GM23248 (cell line): Measurements from ENCODE around the gene DSEL. TPM values are rescaled to one million over a fixed set of nuclear protein-coding genes. Genes with fewer than 3 reads are reported as not detected.

Experiments used
- DNase-seq: peaks from one replicate; pipeline ENCODE4 v3.0.0-alpha.2; 2015
- H2AFZ ChIP-seq: fragments of 200-600 bp; sonication (generic); 2 replicates; pipeline ENCODE4 v1.6.1; 2016; ENCODE audit warnings: antibody characterized with exemption
- H3F3A ChIP-seq: fragments of 200-600 bp; sonication (generic); 2 replicates; pipeline ENCODE4 v1.6.1; 2016; ENCODE audit warnings: mild to moderate bottlenecking, antibody characterized with exemption, mixed run types; ENCODE audit not compliant: insufficient read depth
- H3K27ac ChIP-seq: fragments of 200-600 bp; sonication (generic); 2 replicates; pipeline ENCODE4 v1.5.1; 2016; ENCODE audit warnings: mild to moderate bottlenecking
- H3K27me3 ChIP-seq: fragments of 200-600 bp; sonication (generic); replicated peaks from 2 replicates; pipeline ENCODE4 v1.6.1; 2016; ENCODE audit warnings: mild to moderate bottlenecking; ENCODE audit not compliant: insufficient read depth
- H3K36me3 ChIP-seq: fragments of 200-600 bp; sonication (generic); 2 replicates; pipeline ENCODE4 v1.6.1; 2016; ENCODE audit warnings: low read depth, mild to moderate bottlenecking
- H3K4me1 ChIP-seq: fragments of 200-600 bp; sonication (generic); 2 replicates; pipeline ENCODE4 v1.6.1; 2016; ENCODE audit warnings: mild to moderate bottlenecking; ENCODE audit not compliant: insufficient read depth
- H3K4me2 ChIP-seq: fragments of 200-600 bp; sonication (generic); one replicate; pipeline ENCODE4 v1.6.1; 2016; ENCODE audit warnings: mild to moderate bottlenecking; ENCODE audit not compliant: unreplicated experiment
- H3K4me3 ChIP-seq: fragments of 200-600 bp; sonication (generic); 2 replicates; pipeline ENCODE4 v1.5.1; 2016; ENCODE audit warnings: mild to moderate bottlenecking
- H3K79me2 ChIP-seq: fragments of 200-600 bp; sonication (generic); 2 replicates; pipeline ENCODE4 v1.6.1; 2016; ENCODE audit warnings: mild to moderate bottlenecking; ENCODE audit not compliant: insufficient read depth
- H3K9ac ChIP-seq: fragments of 200-600 bp; sonication (generic); 2 replicates; pipeline ENCODE4 v1.6.1; 2016; ENCODE audit warnings: mild to moderate bottlenecking
- H3K9me2 ChIP-seq: fragments of 200-600 bp; sonication (generic); 2 replicates; pipeline ENCODE4 v1.6.1; 2016; ENCODE audit warnings: mixed run types, mild to moderate bottlenecking, moderate library complexity; ENCODE audit not compliant: insufficient read depth
- H3K9me3 ChIP-seq: fragments of 200-600 bp; sonication (generic); one replicate; pipeline ENCODE4 v1.6.1; 2017; ENCODE audit warnings: low read depth
- H4K20me1 ChIP-seq: fragments of 200-600 bp; sonication (generic); 2 replicates; pipeline ENCODE4 v1.6.0; 2016; ENCODE audit not compliant: insufficient read depth
- EZH2 ChIP-seq: fragments of 200-600 bp; sonication (generic); IDR thresholded peaks from 2 replicates; pipeline ENCODE4 v1.6.1; 2018; ENCODE audit warnings: antibody characterized with exemption, mild to moderate bottlenecking; ENCODE audit not compliant: insufficient read depth, poor library complexity, severe bottlenecking
- EZH2phosphoT487 ChIP-seq: fragments of 200-600 bp; sonication (generic); IDR thresholded peaks from 2 replicates; pipeline ENCODE4 v1.6.1; 2018; ENCODE audit warnings: antibody characterized with exemption, moderate library complexity, mild to moderate bottlenecking, low read depth; ENCODE audit not compliant: insufficient read depth
- WGBS, 2 experiments: methylation state at CpG; one replicate each; pipeline ENCODE4 v1.1.6; 2015 to 2017; ENCODE audit warnings: low lambda C conversion rate in 2 of 2, low coverage in 1 of 2; ENCODE audit errors: missing lambda C conversion rate in 2 of 2; 5-methylcytosine and 5-hydroxymethylcytosine counted together
- in situ Hi-C: fragments of 300-500 bp; cut with MboI; formaldehyde crosslinking; loops from 2 replicates; pipeline ENCODE4 v1.15.0; 2020
- polyA plus RNA-seq: library from polyadenylated mRNA; unstranded; fragments of >200 nt; fragmentation: Nextera tagmentation; extraction: Ambion mirVana; gene quantifications from 2 replicates; pipeline ENCODE4 v1.2.1, GENCODE V29; 2016
- total RNA-seq: library from RNA; depleted of rRNA; stranded (reverse); fragments of >200 nt; shearing (Covaris generic); gene quantifications from 2 replicates; pipeline ENCODE4 v1.2.3, GENCODE V29; 2014

The DSEL gene
- total and polyA plus RNA-seq, 2 experiments from 2014 or later: 36.8 to 132 TPM

- H3K4me3 ChIP-seq: no peak overlapping the region
- no peak overlapping the region for H3K27ac ChIP-seq
- H3K27me3 ChIP-seq: no peaks in the 10 kb centered on the region
- H2AFZ ChIP-seq: no peak overlapping the region
- H3K9me3 ChIP-seq: no peaks in the 10 kb centered on the region
- DNase-seq: no peak
- H3K4me1 ChIP-seq: peaks cover 16% of the 10 kb centered on the region
- H3K4me2 ChIP-seq: no peak overlapping the region
- H3K79me2 ChIP-seq: peaks cover 31% of the 10 kb centered on the region
- WGBS, 2 experiments: 100% methylated on average over 1 of the region's 1 CpG
- in situ Hi-C loops: no loop called here
- H3K9me2 ChIP-seq: no peaks in the 10 kb centered on the region
- H4K20me1 ChIP-seq: no peaks in the 10 kb centered on the region
- TF ChIP-seq EZH2phosphoT487: no peak
- TF ChIP-seq EZH2: no peak
- H3F3A ChIP-seq: peaks cover 77% of the 10 kb centered on the region
- H3K9ac ChIP-seq: no peak overlapping the region
- peaks cover 7% of the 10 kb centered on the region; the same call in 1 of the 2 replicates for H3K36me3 ChIP-seq
Observed at GRCh38 chr18:67504739-67505138, 11.8 kb downstream of the DSEL start.

- WGBS, 2 experiments: 67 to 76% methylated on average over 3 of the region's 3 CpGs
- no peak overlapping the region for H3K9ac ChIP-seq
Observed at GRCh38 chr18:67500522-67501205, 15.9 kb downstream of the DSEL start.

GRCh38 chr18:67496469-67496868, 20.1 kb downstream of the DSEL start:
- no peak overlapping the region for H2AFZ ChIP-seq
- peaks cover 13% of the 10 kb centered on the region; the same call in 1 of the 2 replicates for H3K79me2 ChIP-seq
- no peaks in the 10 kb centered on the region for H3K9me2 ChIP-seq
- H3K9ac ChIP-seq: no peak overlapping the region
- no peak overlapping the region for H3K4me2 ChIP-seq
- no peaks in the 10 kb centered on the region; the same call in none of the 2 replicates for H3K36me3 ChIP-seq
- H3K9me3 ChIP-seq: no peaks in the 10 kb centered on the region
- no peak for DNase-seq
- 81 to 84% methylated on average over 4 of the region's 4 CpGs for WGBS, 2 experiments
- H3K27me3 ChIP-seq: no peaks in the 10 kb centered on the region
- 0 out of 2 replicates have a peak, but pooled peaks cover 9% of the 10 kb centered on the region for H3K4me1 ChIP-seq
- no peak for TF ChIP-seq EZH2phosphoT487
- TF ChIP-seq EZH2: no peak
- no peak overlapping the region for H3K4me3 ChIP-seq
- H3F3A ChIP-seq: peaks cover 22% of the 10 kb centered on the region; the same call in 1 of the 2 replicates
- H3K27ac ChIP-seq: no peak overlapping the region
- in situ Hi-C loops: no loop called here
- H4K20me1 ChIP-seq: no peaks in the 10 kb centered on the region

More at GRCh38 chr18:67500522-67501205, 15.9 kb downstream of the DSEL start:
- H3K4me2 ChIP-seq: no peak overlapping the region
- 0 out of 2 replicates have a peak, but pooled peaks cover 6% of the 10 kb centered on the region for H3K79me2 ChIP-seq
- no peaks in the 10 kb centered on the region; the same call in 1 of the 2 replicates for H3K36me3 ChIP-seq
- no peak overlapping the region for H2AFZ ChIP-seq
- no peaks in the 10 kb centered on the region for H4K20me1 ChIP-seq
- 0 out of 2 replicates have a peak, but pooled peaks cover 15% of the 10 kb centered on the region for H3K4me1 ChIP-seq
- no peaks in the 10 kb centered on the region for H3K9me3 ChIP-seq
- H3K27ac ChIP-seq: no peak overlapping the region
- in situ Hi-C loops: no loop called here
- H3F3A ChIP-seq: peaks cover 54% of the 10 kb centered on the region
- H3K9me2 ChIP-seq: no peaks in the 10 kb centered on the region
- no peak overlapping the region for H3K4me3 ChIP-seq
- no peak for TF ChIP-seq EZH2
- no peak for TF ChIP-seq EZH2phosphoT487
- no peak for DNase-seq
- H3K27me3 ChIP-seq: no peaks in the 10 kb centered on the region

GRCh38 chr18:67486534-67486933, 30.0 kb downstream of the DSEL start:
- no peak for TF ChIP-seq EZH2phosphoT487
- TF ChIP-seq EZH2: no peak
- no peak overlapping the region for H3K9ac ChIP-seq
- no peak overlapping the region for H3K27ac ChIP-seq
- H3K79me2 ChIP-seq: peaks cover 7% of the 10 kb centered on the region; the same call in 1 of the 2 replicates
- H3F3A ChIP-seq: no peaks in the 10 kb centered on the region
- H3K9me2 ChIP-seq: no peaks in the 10 kb centered on the region; the same call in 1 of the 2 replicates
- H3K4me3 ChIP-seq: no peak overlapping the region
- no peak overlapping the region for H2AFZ ChIP-seq
- H3K36me3 ChIP-seq: 0 out of 2 replicates have a peak, but pooled peaks cover 3% of the 10 kb centered on the region
- no peak overlapping the region for H3K4me2 ChIP-seq
- no peaks in the 10 kb centered on the region for H3K27me3 ChIP-seq
- no peaks in the 10 kb centered on the region for H3K4me1 ChIP-seq
- no peaks in the 10 kb centered on the region for H3K9me3 ChIP-seq
- no peak for DNase-seq
- no peaks in the 10 kb centered on the region for H4K20me1 ChIP-seq
- in situ Hi-C loops: no loop called here
